ENCODE results near the gene VAV3. TPM values are rescaled to one million over a fixed set of nuclear protein-coding genes. Genes with fewer than 3 reads are reported as not detected.

The VAV3 gene
- total and polyA plus RNA-seq, 2 of the 13 experiments (the other 11 are each of a cell fraction or from before 2014, with no cell fraction given), result 15.9 to 29.8 TPM

DNA sequence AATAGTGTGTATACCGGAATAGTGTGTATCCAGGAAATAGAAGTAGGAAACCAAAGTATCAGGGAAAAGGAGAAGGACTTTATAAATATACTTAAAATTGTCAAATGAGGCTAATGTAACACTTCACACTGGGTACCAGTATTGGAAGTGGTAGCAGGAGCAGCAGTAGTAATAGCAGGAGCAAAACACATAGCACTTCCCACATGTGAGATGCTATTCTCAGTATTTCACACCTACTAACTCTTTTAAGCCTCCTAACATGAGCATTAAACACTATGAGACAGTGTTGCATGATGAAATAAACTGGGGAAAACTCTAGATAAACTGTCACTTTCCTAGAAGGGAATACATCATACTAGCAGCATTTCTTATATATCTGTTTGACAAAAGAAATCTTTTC lies 376.7 kb downstream of the VAV3 start (continued):
- TF ChIP-seq, protein P1, sequence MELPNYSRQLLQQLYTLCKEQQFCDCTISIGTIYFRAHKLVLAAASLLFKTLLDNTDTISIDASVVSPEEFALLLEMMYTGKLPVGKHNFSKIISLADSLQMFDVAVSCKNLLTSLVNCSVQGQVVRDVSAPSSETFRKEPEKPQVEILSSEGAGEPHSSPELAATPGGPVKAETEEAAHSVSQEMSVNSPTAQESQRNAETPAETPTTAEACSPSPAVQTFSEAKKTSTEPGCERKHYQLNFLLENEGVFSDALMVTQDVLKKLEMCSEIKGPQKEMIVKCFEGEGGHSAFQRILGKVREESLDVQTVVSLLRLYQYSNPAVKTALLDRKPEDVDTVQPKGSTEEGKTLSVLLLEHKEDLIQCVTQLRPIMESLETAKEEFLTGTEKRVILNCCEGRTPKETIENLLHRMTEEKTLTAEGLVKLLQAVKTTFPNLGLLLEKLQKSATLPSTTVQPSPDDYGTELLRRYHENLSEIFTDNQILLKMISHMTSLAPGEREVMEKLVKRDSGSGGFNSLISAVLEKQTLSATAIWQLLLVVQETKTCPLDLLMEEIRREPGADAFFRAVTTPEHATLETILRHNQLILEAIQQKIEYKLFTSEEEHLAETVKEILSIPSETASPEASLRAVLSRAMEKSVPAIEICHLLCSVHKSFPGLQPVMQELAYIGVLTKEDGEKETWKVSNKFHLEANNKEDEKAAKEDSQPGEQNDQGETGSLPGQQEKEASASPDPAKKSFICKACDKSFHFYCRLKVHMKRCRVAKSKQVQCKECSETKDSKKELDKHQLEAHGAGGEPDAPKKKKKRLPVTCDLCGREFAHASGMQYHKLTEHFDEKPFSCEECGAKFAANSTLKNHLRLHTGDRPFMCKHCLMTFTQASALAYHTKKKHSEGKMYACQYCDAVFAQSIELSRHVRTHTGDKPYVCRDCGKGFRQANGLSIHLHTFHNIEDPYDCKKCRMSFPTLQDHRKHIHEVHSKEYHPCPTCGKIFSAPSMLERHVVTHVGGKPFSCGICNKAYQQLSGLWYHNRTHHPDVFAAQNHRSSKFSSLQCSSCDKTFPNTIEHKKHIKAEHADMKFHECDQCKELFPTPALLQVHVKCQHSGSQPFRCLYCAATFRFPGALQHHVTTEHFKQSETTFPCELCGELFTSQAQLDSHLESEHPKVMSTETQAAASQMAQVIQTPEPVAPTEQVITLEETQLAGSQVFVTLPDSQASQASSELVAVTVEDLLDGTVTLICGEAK (IDR thresholded peaks at IDR 0.05), result no peak
- TF ChIP-seq, protein P1 (CRISPR knock-in tag; IDR thresholded peaks at IDR 0.05), result no peak

DNA sequence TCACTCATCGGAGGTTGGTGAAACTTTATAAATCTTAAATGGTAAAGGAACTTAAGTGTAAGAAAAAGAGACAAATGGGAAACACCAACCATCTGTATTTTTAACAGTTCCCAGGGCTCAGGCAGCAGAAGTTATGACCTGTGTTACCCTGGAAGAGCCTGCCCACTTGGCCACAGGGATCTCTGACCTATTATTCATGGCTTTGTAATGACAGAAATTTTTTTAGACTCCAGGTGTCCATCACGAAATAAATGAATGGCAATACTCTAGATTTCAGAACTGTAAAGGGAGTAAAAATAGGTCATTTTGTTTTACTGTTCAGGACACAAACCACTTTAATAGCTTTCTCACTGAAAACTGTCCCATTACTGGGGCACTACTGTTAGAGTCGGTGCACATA lies 389.8 kb downstream of the VAV3 start:
- no peaks in the 10 kb centered on the region for H4K20me1 ChIP-seq (ENCODE audit: insufficient read depth, low read length)
- H3K79me2 ChIP-seq (ENCODE audit: insufficient read depth, low read length), result no peaks in the 10 kb centered on the region
- WGBS (ENCODE audit: low lambda C conversion rate), result 91% methylated on average over 3 of the region's 3 CpGs
- no peak overlapping the region for H2AFZ ChIP-seq (ENCODE audit: low read length)
- H3K4me3 ChIP-seq (replicated peaks in 1 of 3; ENCODE audit: insufficient read depth in 1 of 3, low read depth in 2 of 3, low read length in 3 of 3), result no peak overlapping the region
- POLR2A ChIA-PET, result no interaction called here
- no peak overlapping the region for H3K9ac ChIP-seq (ENCODE audit: insufficient read depth, low read depth, low read length)
- no peak overlapping the region for H3K27ac ChIP-seq (ENCODE audit: extremely low read length, insufficient read depth, low read length)
- FAIRE-seq, result no peak
- no peak overlapping the region for H3K4me2 ChIP-seq (ENCODE audit: low read depth, low read length)
- ATAC-seq, result no peak
- 0 out of 5 replicates have a peak, but pooled peaks cover 2% of the 10 kb centered on the region in 2 experiments for H3K36me3 ChIP-seq (replicated peaks in 1 of 2; ENCODE audit: control insufficient read depth in 1 of 2, insufficient read depth in 2 of 2, low read length in 2 of 2)
- no peak for DNase-seq (ENCODE audit: low spot score)
- intact Hi-C loops (cut with micrococcal nuclease; ENCODE audit: unreplicated experiment) (no loop called here), in situ Hi-C loops (cut with HindIII; ENCODE audit: extremely low pct_ligation_motif_present, low pct_unique_long_range_greater_than_20kb) (no loop called here)
- H3K27me3 ChIP-seq (ENCODE audit: control insufficient read depth in 1 of 2, insufficient read depth in 2 of 2, low read length in 2 of 2), result no peaks in the 10 kb centered on the region; a peak in 1 of 5 replicates
- BruUV-seq (replicated peaks), result no TSS peak
- no peaks in the 10 kb centered on the region for H3K4me1 ChIP-seq (ENCODE audit: insufficient read depth, low read length)
- CTCF ChIA-PET (ENCODE audit: low intra/inter-chr PET ratio, low total read pairs), result no interaction called here
- no peaks in the 10 kb centered on the region for H3K9me3 ChIP-seq (ENCODE audit: low read length)
- TF ChIP-seq, protein P2, sequence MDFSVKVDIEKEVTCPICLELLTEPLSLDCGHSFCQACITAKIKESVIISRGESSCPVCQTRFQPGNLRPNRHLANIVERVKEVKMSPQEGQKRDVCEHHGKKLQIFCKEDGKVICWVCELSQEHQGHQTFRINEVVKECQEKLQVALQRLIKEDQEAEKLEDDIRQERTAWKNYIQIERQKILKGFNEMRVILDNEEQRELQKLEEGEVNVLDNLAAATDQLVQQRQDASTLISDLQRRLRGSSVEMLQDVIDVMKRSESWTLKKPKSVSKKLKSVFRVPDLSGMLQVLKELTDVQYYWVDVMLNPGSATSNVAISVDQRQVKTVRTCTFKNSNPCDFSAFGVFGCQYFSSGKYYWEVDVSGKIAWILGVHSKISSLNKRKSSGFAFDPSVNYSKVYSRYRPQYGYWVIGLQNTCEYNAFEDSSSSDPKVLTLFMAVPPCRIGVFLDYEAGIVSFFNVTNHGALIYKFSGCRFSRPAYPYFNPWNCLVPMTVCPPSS (IDR thresholded peaks at IDR 0.05), result no peak
- TF ChIP-seq CHD2 (IDR thresholded peaks at IDR 0.05; ENCODE audit: low read depth, low read length) (no peak), ZNF121 (CRISPR knock-in tag; IDR thresholded peaks at IDR 0.05) (no peak), ZFP1 (CRISPR knock-in tag; IDR thresholded peaks at IDR 0.05) (no peak), SMAD3 (CRISPR knock-in tag; IDR thresholded peaks at IDR 0.05) (no peak), ELF1 (CRISPR knock-in tag; IDR thresholded peaks at IDR 0.05) (no peak), CENPX (CRISPR knock-in tag; IDR thresholded peaks at IDR 0.05) (no peak), ZNF12 (CRISPR knock-in tag; IDR thresholded peaks at IDR 0.05) (no peak)
- TF ChIP-seq, protein P3, sequence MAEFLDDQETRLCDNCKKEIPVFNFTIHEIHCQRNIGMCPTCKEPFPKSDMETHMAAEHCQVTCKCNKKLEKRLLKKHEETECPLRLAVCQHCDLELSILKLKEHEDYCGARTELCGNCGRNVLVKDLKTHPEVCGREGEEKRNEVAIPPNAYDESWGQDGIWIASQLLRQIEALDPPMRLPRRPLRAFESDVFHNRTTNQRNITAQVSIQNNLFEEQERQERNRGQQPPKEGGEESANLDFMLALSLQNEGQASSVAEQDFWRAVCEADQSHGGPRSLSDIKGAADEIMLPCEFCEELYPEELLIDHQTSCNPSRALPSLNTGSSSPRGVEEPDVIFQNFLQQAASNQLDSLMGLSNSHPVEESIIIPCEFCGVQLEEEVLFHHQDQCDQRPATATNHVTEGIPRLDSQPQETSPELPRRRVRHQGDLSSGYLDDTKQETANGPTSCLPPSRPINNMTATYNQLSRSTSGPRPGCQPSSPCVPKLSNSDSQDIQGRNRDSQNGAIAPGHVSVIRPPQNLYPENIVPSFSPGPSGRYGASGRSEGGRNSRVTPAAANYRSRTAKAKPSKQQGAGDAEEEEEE (CRISPR knock-in tag; IDR thresholded peaks at IDR 0.05; ENCODE audit: borderline replicate concordance), result no peak
- TF ChIP-seq, protein P4, sequence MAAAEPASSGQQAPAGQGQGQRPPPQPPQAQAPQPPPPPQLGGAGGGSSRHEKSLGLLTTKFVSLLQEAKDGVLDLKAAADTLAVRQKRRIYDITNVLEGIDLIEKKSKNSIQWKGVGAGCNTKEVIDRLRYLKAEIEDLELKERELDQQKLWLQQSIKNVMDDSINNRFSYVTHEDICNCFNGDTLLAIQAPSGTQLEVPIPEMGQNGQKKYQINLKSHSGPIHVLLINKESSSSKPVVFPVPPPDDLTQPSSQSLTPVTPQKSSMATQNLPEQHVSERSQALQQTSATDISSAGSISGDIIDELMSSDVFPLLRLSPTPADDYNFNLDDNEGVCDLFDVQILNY (CRISPR knock-in tag; conservative IDR thresholded peaks at IDR 0.05), result no peak
